GM10847 (cell line): Measurements from ENCODE around the gene MPP4.

Experiments
- POLR2A ChIP-seq: IDR thresholded peaks from 2 replicates; pipeline ENCODE4 v1.6.1; 2011; ENCODE audit not compliant: insufficient read length; ENCODE audit errors: extremely low read depth

MPP4 gene

DNA sequence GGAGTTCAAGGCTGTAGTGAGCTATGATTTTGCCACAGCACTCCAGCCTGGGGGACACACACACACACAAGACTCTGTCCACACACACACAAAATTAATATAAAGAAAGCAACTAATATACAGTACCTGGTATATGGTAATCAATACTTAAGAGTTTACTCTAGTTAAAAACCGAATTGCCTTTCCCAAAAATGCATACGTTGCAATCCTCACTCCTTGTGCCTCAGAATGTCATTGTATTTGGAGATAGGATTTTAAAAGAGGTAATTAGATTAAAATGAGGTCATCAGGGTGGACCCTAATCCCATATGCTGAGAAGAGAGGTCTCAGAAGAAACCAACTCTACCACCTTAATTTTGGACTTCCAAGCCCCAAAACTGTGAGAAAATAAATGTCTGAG, 90.9 kb downstream of the MPP4 start:
- TF ChIP-seq POLR2A: no peak

DNA sequence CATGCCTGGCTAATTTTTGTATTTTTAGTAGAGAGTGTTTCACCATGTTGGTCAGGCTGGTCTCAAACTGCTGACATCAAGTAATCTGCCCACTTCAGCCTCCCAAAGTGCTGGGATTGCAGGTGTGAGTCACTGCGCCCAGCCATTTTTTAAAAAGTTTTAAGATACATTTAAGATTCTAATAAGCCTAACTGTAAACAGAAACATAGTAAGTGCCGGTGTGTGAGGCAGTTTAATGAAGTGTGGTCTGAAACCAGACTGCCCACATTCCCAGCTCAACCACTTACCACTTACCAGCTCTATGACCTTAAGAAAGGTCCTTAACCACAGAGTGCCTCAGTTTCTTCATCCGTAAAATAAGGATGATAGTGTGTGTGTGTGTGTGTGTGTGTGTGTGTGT, 97.5 kb downstream of the MPP4 start:
- TF ChIP-seq POLR2A: no peak

DNA sequence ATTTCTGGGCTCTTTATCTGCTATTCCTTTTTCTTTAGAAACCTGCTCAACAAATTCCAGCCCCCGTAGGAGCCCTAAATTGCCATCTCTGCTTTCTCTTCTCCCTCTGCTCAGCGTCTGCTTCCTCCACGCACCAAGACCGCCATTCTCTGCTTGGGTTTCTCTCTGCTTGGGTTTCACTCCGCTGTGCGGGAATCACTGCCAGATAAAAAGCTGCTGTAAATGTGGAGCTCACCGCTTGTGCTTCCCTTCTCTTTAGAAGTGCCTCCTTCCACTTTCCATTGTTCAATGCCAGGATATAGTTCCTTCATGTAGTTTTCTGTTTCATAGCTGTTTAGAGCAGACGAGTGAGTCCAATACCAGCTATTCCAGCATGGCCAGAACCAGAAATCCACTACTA, 101.0 kb downstream of the MPP4 start:
- no peak for TF ChIP-seq POLR2A
